GM10248 (cell line): Measurements from ENCODE around the gene ANAPC16.

Experiments used
- CTCF ChIA-PET: fragments of 300-600 bp; sonication (Branson Sonifier 250); formaldehyde crosslinking; extraction: SDS; loops from one replicate; lab custom pipeline; 2021; ENCODE audit warnings: antibody characterized with exemption; lab: Yijun Ruan, JAX
- POLR2A ChIA-PET: fragments of 350-650 bp; sonication (Branson Sonifier 250); formaldehyde crosslinking; extraction: SDS; loops from one replicate; lab custom pipeline; 2020; ENCODE audit warnings: antibody characterized with exemption; lab: Yijun Ruan, JAX
- DNase-seq: peaks from one replicate; pipeline ENCODE4 v3.0.0; 2012; ENCODE audit errors: extremely low spot score
- TF ChIP-seq, protein P1 (sequence below): IDR thresholded peaks from 2 replicates; pipeline ENCODE4 v1.5.1; 2012; ENCODE audit warnings: mild to moderate bottlenecking, low read depth; ENCODE audit errors: extremely low read depth, missing control alignments, control extremely low read depth

ANAPC16 gene

DNA sequence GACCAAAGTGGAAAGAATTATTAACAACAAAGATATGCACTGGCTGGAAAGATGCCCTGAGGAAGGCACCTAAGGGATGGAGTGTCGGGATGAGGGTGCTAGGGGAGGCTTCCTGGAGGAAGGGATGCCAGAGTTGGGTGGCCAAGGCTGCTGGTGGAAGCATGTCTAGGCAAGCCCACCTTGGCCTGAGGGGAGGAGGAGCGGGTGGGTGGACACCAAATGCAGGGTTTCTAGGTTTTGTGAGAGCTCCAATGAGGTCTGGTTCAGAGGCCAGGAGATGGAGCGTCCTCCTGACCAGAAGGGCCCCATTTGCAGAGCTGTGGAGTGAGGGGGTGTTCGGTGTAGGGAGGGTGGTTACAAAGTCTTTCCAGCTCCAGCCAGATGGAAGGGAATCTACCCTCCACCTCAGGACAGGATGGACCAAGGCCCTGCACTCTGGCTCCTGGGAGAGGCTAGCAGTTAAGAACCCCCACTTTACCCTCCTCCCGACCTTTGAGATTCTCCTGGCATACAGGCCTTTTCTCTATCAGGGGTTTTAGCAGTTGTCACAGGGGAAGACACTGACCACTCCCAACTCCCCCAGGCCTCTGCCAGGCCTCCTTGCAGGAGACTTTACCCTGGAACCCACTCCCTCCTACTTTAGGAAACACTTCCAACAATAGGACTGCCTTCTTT is 54.9 kb downstream of the ANAPC16 start:
- DNase-seq = no peak
- POLR2A ChIA-PET = no interaction called here
- TF ChIP-seq, protein P1, sequence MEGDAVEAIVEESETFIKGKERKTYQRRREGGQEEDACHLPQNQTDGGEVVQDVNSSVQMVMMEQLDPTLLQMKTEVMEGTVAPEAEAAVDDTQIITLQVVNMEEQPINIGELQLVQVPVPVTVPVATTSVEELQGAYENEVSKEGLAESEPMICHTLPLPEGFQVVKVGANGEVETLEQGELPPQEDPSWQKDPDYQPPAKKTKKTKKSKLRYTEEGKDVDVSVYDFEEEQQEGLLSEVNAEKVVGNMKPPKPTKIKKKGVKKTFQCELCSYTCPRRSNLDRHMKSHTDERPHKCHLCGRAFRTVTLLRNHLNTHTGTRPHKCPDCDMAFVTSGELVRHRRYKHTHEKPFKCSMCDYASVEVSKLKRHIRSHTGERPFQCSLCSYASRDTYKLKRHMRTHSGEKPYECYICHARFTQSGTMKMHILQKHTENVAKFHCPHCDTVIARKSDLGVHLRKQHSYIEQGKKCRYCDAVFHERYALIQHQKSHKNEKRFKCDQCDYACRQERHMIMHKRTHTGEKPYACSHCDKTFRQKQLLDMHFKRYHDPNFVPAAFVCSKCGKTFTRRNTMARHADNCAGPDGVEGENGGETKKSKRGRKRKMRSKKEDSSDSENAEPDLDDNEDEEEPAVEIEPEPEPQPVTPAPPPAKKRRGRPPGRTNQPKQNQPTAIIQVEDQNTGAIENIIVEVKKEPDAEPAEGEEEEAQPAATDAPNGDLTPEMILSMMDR = no peak
- CTCF ChIA-PET = interaction anchor here (0.8 to 1.8 kb wide), 5 partner anchors 14 to 67 kb away, joined by 3 to 5 read pairs (median 4); partner anchors contain the start of genes ANAPC16 and ASCC1

DNA sequence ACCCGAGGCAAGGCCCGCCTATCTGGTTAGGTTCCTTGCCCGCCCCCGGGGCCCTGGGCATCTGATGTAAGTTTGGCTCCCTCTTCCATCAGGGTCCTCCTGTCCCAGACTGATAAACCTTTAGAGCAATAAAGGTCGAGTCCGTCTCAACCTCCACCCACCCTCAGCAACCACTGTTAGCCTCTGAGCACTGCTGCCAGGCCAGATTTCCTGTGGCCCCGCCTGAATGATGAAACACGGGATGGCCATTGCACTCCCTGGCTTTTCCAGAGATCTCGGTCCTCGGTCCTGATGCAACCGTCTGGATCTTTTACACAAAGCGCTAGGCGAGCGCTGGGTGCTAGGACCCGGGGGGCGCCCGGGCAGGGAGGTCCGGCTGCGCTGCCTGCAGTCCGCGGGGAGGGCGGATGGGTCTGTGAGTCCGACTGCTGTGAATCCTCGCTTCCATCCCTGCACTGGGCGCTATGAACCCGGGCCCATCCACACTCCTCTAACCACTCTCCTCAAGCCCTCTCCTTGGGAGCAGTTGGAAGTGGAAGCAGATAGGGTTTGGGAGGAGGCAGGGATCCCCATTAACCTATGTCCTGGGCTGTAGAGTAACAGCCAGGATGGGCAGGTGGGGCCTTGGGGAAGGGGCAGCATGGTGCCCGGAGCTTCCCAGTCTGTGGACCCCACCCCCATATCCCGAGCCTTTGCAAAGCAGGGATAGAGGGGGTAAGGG is 57.0 kb downstream of the ANAPC16 start:
- TF ChIP-seq, protein P1 = no peak

DNA sequence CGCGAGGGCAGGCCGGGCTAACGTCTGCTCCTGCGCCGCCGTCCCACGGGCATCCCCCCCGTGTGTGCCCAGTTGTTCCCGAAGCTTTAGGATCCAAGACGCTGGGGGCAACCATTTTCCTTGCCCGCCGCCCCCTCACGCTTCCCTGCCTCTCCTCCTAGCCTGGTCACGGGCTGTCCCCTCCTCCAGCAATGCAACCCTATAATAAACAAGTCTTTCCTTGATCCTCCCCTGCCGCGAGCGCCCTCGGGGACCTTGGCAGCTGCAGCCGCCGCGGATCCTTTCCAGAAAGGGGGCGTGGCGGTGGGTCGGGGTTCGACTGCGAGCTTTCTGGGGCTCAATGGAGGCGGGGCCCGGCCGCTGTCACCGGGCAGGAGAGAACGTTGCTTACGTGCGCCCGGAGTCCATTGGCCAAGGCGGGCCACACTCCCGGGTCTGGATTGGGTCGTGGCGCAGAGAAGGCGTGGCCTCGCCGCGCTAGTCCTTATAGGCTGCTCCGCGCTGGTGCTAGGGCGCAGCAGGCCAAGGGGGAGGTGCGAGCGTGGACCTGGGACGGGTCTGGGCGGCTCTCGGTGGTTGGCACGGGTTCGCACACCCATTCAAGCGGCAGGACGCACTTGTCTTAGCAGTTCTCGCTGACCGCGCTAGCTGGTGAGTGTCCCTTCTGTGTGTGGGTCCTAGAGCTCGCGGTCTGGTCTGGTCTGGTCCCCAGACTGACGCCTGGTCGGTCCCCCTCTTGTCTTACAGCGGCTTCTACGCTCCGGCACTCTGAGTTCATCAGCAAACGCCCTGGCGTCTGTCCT is 57.8 kb downstream of the ANAPC16 start, which contains the start of gene DDIT4:
TSS of gene DDIT4 (plus strand) at position 515 of the 803 bp plus-strand sequence. CDS start 293 bp downstream, outside the sequence.
- POLR2A ChIA-PET = interaction anchor here (0.6 to 5.6 kb wide), 26 partner anchors 9 to 418 kb away, joined by 3 to 86 read pairs (median 5); partner anchors contain the start of gene MCU
- CTCF ChIA-PET = interaction anchor here (1.0 to 4.9 kb wide), 14 partner anchors 8 to 225 kb away, joined by 3 to 54 read pairs (median 6); no protein-coding TSS in a partner anchor
- TF ChIP-seq, protein P1 = no peak
- peak; percentile 100 for DNase-seq

More for the DNA sequence above, 57.0 kb downstream of the ANAPC16 start:
- POLR2A ChIA-PET = interaction anchor here (0.6 to 5.6 kb wide), 24 partner anchors 8 to 419 kb away, joined by 3 to 86 read pairs (median 5); partner anchors contain the start of gene MCU
- DNase-seq = peak; percentile 73
- CTCF ChIA-PET = interaction anchor here (1.0 to 4.9 kb wide), 12 partner anchors 9 to 225 kb away, joined by 3 to 54 read pairs (median 6); no protein-coding TSS in a partner anchor

DNA sequence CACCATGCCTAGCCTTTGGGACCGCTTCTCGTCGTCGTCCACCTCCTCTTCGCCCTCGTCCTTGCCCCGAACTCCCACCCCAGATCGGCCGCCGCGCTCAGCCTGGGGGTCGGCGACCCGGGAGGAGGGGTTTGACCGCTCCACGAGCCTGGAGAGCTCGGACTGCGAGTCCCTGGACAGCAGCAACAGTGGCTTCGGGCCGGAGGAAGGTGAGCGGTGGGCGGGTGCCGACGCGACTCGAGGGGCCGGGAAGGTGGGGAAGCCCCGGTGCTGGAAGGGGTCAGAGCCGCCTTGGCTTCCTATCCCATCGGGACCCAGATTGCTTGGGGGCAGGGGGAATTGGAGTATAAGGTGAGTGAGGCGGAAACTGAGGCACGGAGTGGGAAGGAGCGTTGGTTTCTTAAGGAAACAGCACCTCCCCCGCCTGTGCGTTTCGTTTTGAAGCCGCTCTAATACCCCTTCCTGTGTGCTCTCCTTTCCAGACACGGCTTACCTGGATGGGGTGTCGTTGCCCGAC is 58.5 kb downstream of the ANAPC16 start:
- CTCF ChIA-PET = interaction anchor here (0.8 to 4.9 kb wide), 24 partner anchors 8 to 68 kb away, joined by 3 to 54 read pairs (median 8); no protein-coding TSS in a partner anchor
- POLR2A ChIA-PET = interaction anchor here (0.8 to 5.6 kb wide), 18 partner anchors 10 to 58 kb away, joined by 3 to 86 read pairs (median 6); no protein-coding TSS in a partner anchor
- DNase-seq = no peak
- TF ChIP-seq, protein P1 = no peak

DNA sequence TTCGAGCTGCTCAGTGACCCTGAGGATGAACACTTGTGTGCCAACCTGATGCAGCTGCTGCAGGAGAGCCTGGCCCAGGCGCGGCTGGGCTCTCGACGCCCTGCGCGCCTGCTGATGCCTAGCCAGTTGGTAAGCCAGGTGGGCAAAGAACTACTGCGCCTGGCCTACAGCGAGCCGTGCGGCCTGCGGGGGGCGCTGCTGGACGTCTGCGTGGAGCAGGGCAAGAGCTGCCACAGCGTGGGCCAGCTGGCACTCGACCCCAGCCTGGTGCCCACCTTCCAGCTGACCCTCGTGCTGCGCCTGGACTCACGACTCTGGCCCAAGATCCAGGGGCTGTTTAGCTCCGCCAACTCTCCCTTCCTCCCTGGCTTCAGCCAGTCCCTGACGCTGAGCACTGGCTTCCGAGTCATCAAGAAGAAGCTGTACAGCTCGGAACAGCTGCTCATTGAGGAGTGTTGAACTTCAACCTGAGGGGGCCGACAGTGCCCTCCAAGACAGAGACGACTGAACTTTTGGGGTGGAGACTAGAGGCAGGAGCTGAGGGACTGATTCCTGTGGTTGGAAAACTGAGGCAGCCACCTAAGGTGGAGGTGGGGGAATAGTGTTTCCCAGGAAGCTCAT is 59.0 kb downstream of the ANAPC16 start:
- TF ChIP-seq, protein P1 = peak; percentile 90
- CTCF ChIA-PET = interaction anchor here (0.6 to 4.9 kb wide), 29 partner anchors 9 to 226 kb away, joined by 3 to 54 read pairs (median 6); no protein-coding TSS in a partner anchor
- peak; percentile 51 for DNase-seq
- POLR2A ChIA-PET = interaction anchor here (0.5 to 5.6 kb wide), 10 partner anchors 9 to 77 kb away, joined by 3 to 86 read pairs (median 5); no protein-coding TSS in a partner anchor
